Jurkat, Clone E6-1 (cell line): ENCODE results near the gene KRT17. TPM values are rescaled to one million over a fixed set of nuclear protein-coding genes. Genes with fewer than 3 reads are reported as not detected.

ENCODE experiments used
- DNase-seq: peaks from one replicate; pipeline ENCODE4 v3.0.0-alpha.2; 2011; ENCODE audit warnings: low read depth, low spot score
- H3K4me3 ChIP-seq: 2 replicates; pipeline ENCODE4 v1.5.1; 2011; ENCODE audit warnings: mild to moderate bottlenecking, low read length, control low read depth, moderate library complexity
- polyA plus RNA-seq: library from polyadenylated mRNA; unstranded; fragments of >200 nt; gene quantifications from one replicate; pipeline ENCODE4 v1.2.1, GENCODE V29; 2012; ENCODE audit warnings: missing spikeins; ENCODE audit not compliant: insufficient read length, insufficient read depth

The KRT17 gene
- not detected for polyA plus RNA-seq

GRCh38 chr17:41624208-41625101 is at the start of gene KRT17:
TSS of gene KRT17 (minus strand) at chr17:41624575. CDS start at chr17:41624509, 66 bp downstream.
- H3K4me3 ChIP-seq: no peak within 1 kb of the TSS
- no peak for DNase-seq

- no peak for DNase-seq
- H3K4me3 ChIP-seq: no peak overlapping the region
Measured at GRCh38 chr17:41672153-41672552, 47.8 kb upstream of the KRT17 start.

- no peak overlapping the region for H3K4me3 ChIP-seq
- no peak for DNase-seq
Measured at GRCh38 chr17:41667280-41668041, 43.1 kb upstream of the KRT17 start.

GRCh38 chr17:41666708-41667279 is 42.4 kb upstream of the KRT17 start:
- H3K4me3 ChIP-seq: peak overlapping the region; percentile 60
- DNase-seq: peak; percentile 66

- no peak for DNase-seq
- peak overlapping the region; percentile 60 for H3K4me3 ChIP-seq
Measured at GRCh38 chr17:41666237-41666641, 41.9 kb upstream of the KRT17 start.

GRCh38 chr17:41665566-41666236 is 41.3 kb upstream of the KRT17 start:
- peak overlapping the region; percentile 60 for H3K4me3 ChIP-seq
- peak; percentile 76 for DNase-seq

- H3K4me3 ChIP-seq: peak overlapping the region; percentile 60
- no peak for DNase-seq
Measured at GRCh38 chr17:41664587-41665565, 40.5 kb upstream of the KRT17 start.

GRCh38 chr17:41664172-41664457 is 39.7 kb upstream of the KRT17 start:
- no peak for DNase-seq
- H3K4me3 ChIP-seq: no peak overlapping the region

GRCh38 chr17:41663451-41664171 is 39.2 kb upstream of the KRT17 start:
- no peak overlapping the region for H3K4me3 ChIP-seq

GRCh38 chr17:41660221-41660711 is 35.9 kb upstream of the KRT17 start:
- DNase-seq: no peak

More at GRCh38 chr17:41663451-41664171, 39.2 kb upstream of the KRT17 start:
- DNase-seq: no peak

GRCh38 chr17:41659427-41660212 is 35.2 kb upstream of the KRT17 start:
- DNase-seq: no peak
- no peak overlapping the region for H3K4me3 ChIP-seq

More at GRCh38 chr17:41660221-41660711, 35.9 kb upstream of the KRT17 start:
- H3K4me3 ChIP-seq: no peak overlapping the region

- DNase-seq: no peak
- H3K4me3 ChIP-seq: no peak overlapping the region
Measured at GRCh38 chr17:41658846-41659245, 34.5 kb upstream of the KRT17 start.

GRCh38 chr17:41657936-41658335 is 33.6 kb upstream of the KRT17 start:
- H3K4me3 ChIP-seq: no peak overlapping the region
- no peak for DNase-seq

GRCh38 chr17:41657176-41657754 is 32.9 kb upstream of the KRT17 start:
- no peak overlapping the region for H3K4me3 ChIP-seq
- DNase-seq: no peak

GRCh38 chr17:41656249-41657023 is 32.1 kb upstream of the KRT17 start:
- H3K4me3 ChIP-seq: no peak overlapping the region
- DNase-seq: no peak
